GM12878 (cell line): Measurements from ENCODE around the gene FXN. TPM values are rescaled to one million over a fixed set of nuclear protein-coding genes. Genes with fewer than 3 reads are reported as not detected.

Source experiments
- ATAC-seq: fragments of 200-7000 bp; cut with Tn5 transposase; 3 replicates; pipeline ENCODE4 v1.9.1; 2020; ENCODE audit warnings: mild to moderate bottlenecking, moderate library complexity
- BruUV-seq: library from RNA; stranded (reverse); fragments of 400-500 nt; replicated peaks from 2 replicates; lab custom pipeline; 2021; lab: Mats Ljungman, UMichigan
- CTCF ChIA-PET: fragments of 300-600 bp; sonication (Branson Sonifier 250); formaldehyde crosslinking; extraction: SDS; loops from one replicate; lab custom pipeline; 2021; ENCODE audit warnings: inconsistent platforms; lab: Yijun Ruan, JAX
- POLR2A ChIA-PET: fragments of 350-600 bp; formaldehyde crosslinking; extraction: SDS; loops from one replicate; lab custom pipeline; 2021; ENCODE audit warnings: inconsistent platforms; lab: Charles Lee
- RAD21 ChIA-PET: fragments of 300-600 bp; sonication (Branson Sonifier 250); formaldehyde crosslinking; loops from one replicate; lab custom pipeline; 2023; ENCODE audit warnings: antibody characterized with exemption; ENCODE audit not compliant: unreplicated experiment; lab: Charles Lee
- SMC1A ChIA-PET: fragments of 300-600 bp; sonication (Branson Sonifier 250); formaldehyde crosslinking; loops from one replicate; lab custom pipeline; 2023; ENCODE audit not compliant: unreplicated experiment, uncharacterized antibody; lab: Charles Lee
- DNase-seq: peaks from one replicate; pipeline ENCODE4 v3.0.0-alpha.2; 2011; ENCODE audit warnings: low read depth, low spot score
- FAIRE-seq: peaks from 3 replicates; lab custom pipeline; 2011; peaks lifted over from hg19 to GRCh38; lab: Jason Lieb, UNC
- H2AFZ ChIP-seq: 2 replicates; pipeline ENCODE4 v1.6.0; 2011; ENCODE audit warnings: low read depth, low read length, control low read depth; ENCODE audit not compliant: control insufficient read depth
- H3K27ac ChIP-seq: 2 replicates; pipeline ENCODE4 v1.5.1; 2011; ENCODE audit warnings: control low read depth; ENCODE audit not compliant: control insufficient read depth, insufficient read depth
- H3K27me3 ChIP-seq, 2 experiments: replicated peaks in 1 of 2; 2 replicates each; pipeline versions ENCODE4 v1.6.0 to v1.6.1; 2011; ENCODE audit warnings: low read length in 1 of 2; ENCODE audit not compliant: control insufficient read depth in 2 of 2, insufficient read depth in 2 of 2
- H3K36me3 ChIP-seq, 2 experiments: 2 replicates each; pipeline ENCODE4 v1.5.1; 2011; ENCODE audit warnings: low read length in 1 of 2; ENCODE audit not compliant: control insufficient read depth in 2 of 2, insufficient read depth in 2 of 2
- H3K4me1 ChIP-seq: 2 replicates; pipeline ENCODE4 v1.6.1; 2011; ENCODE audit warnings: mild to moderate bottlenecking, low read length, moderate library complexity, mixed read lengths; ENCODE audit not compliant: control insufficient read depth, insufficient read depth
- H3K4me2 ChIP-seq: 2 replicates; pipeline ENCODE4 v1.6.0; 2011; ENCODE audit warnings: control low read depth; ENCODE audit not compliant: control insufficient read depth, insufficient read depth
- H3K4me3 ChIP-seq: fragments of 200-600 bp; sonication (generic); 2 replicates; pipeline ENCODE4 v1.5.1; 2016
- H3K79me2 ChIP-seq: 2 replicates; pipeline ENCODE4 v1.6.0; 2011; ENCODE audit warnings: low read length; ENCODE audit not compliant: control insufficient read depth, insufficient read depth
- H3K9ac ChIP-seq: 2 replicates; pipeline ENCODE4 v1.8.0; 2011; ENCODE audit warnings: low read length, control low read depth, mixed read lengths; ENCODE audit not compliant: control insufficient read depth, insufficient read depth
- H3K9me3 ChIP-seq: replicated peaks from 3 replicates; pipeline ENCODE4 v1.5.1; 2011; ENCODE audit warnings: mild to moderate bottlenecking, low read length; ENCODE audit not compliant: control insufficient read depth, insufficient read depth
- H4K20me1 ChIP-seq: 2 replicates; pipeline ENCODE4 v1.6.0; 2011; ENCODE audit not compliant: control insufficient read depth, insufficient read depth
- CTCF ChIP-seq, 3 experiments: IDR thresholded peaks in 2 of 3; conservative IDR thresholded peaks in 1 of 3; 2 replicates each; pipeline ENCODE4 v1.5.1; 2011; ENCODE audit warnings: low read depth in 3 of 3, low read length in 3 of 3, mild to moderate bottlenecking in 3 of 3, control low read depth in 2 of 3, moderate library complexity in 2 of 3, inconsistent platforms in 1 of 3, mixed read lengths in 1 of 3; ENCODE audit not compliant: control insufficient read depth in 2 of 3, insufficient read depth in 1 of 3; ENCODE audit errors: extremely low read depth in 1 of 3
- MLLT1 ChIP-seq: fragments of 450-650 bp; IDR thresholded peaks from 2 replicates; pipeline ENCODE4 v1.6.1; 2016; ENCODE audit warnings: mild to moderate bottlenecking
- MXI1 ChIP-seq: fragments of 150-350 bp; IDR thresholded peaks from 2 replicates; pipeline ENCODE4 v1.6.1; 2011; ENCODE audit warnings: low read depth, mild to moderate bottlenecking, inconsistent platforms, low read length, improper control_type of control experiment
- NFXL1 ChIP-seq: fragments of 450-650 bp; IDR thresholded peaks from 2 replicates; pipeline ENCODE4 v1.6.1; 2017; ENCODE audit warnings: antibody characterized with exemption, mild to moderate bottlenecking, borderline replicate concordance
- NFYB ChIP-seq: IDR thresholded peaks from 2 replicates; pipeline ENCODE4 v1.6.1; 2011; ENCODE audit warnings: low read depth, mild to moderate bottlenecking, low read length, improper control_type of control experiment, moderate library complexity; ENCODE audit not compliant: insufficient read depth
- TCF3 ChIP-seq: IDR thresholded peaks from 2 replicates; pipeline ENCODE4 v1.6.1; 2012; ENCODE audit warnings: low read depth, mild to moderate bottlenecking, low read length, borderline replicate concordance; ENCODE audit not compliant: insufficient read depth
- ZBTB4 ChIP-seq: fragments of 450-650 bp; formaldehyde crosslinking; IDR thresholded peaks from 2 replicates; pipeline ENCODE4 v1.4.0; 2022; ENCODE audit warnings: mild to moderate bottlenecking, moderate library complexity
- WGBS: methylation state at CpG from one replicate; pipeline ENCODE4 v1.1.6; 2016; ENCODE audit warnings: low lambda C conversion rate; ENCODE audit not compliant: insufficient replicate concordance, insufficient coverage; ENCODE audit errors: missing lambda C conversion rate; 5-methylcytosine and 5-hydroxymethylcytosine counted together
- in situ Hi-C: fragments of 300-500 bp; cut with MboI; formaldehyde crosslinking; loops from 9 replicates; pipeline ENCODE4 v1.14.3; 2018; ENCODE audit warnings: mixed read lengths
- intact Hi-C: fragments of 100-400 bp; cut with micrococcal nuclease; formaldehyde crosslinking; loops from one replicate; pipeline ENCODE4 v1.14.2; 2022; ENCODE audit not compliant: unreplicated experiment
- polyA plus RNA-seq, 11 experiments: library from polyadenylated mRNA; depleted of rRNA in 4 of 11; unstranded in 6 of 11; stranded (reverse) in 5 of 11; fragments of >200 nt; fragmentation: Nextera tagmentation in 4 of 11; fragmentation: Illumina TruSeq in 1 of 11; extraction: Ambion mirVana in 4 of 11; extraction: Trizol in 1 of 11; gene quantifications; 1 replicate in 1 of 11; 2 replicates in 10 of 11; pipeline versions ENCODE4 v1.2.1 to v1.2.3, GENCODE V29; 2011 to 2016; ENCODE audit warnings: inconsistent platforms in 2 of 11, missing spikeins in 2 of 11, low read depth in 1 of 11
- total RNA-seq, 4 experiments: library from RNA; depleted of rRNA in 3 of 4; stranded (reverse); fragments of >200 nt in 3 of 4; fragmentation: Illumina TruSeq in 1 of 4; extraction: Trizol in 1 of 4; gene quantifications; 2 replicates each; pipeline versions ENCODE4 v1.2.1 to v1.2.3, GENCODE V29; 2013 to 2021

FXN gene
- total and polyA plus RNA-seq, 10 of the 15 experiments (the other 5 are each of a cell fraction or from before 2014, with no cell fraction given) = 7.3 to 78.0 (median 23.2) TPM

GRCh38 chr9:69071059-69071458, 35.5 kb downstream of the FXN start (continued):
- no peak for TF ChIP-seq CTCF (IDR thresholded peaks at IDR 0.05 in 2 of 3, conservative IDR thresholded peaks at IDR 0.05 in 1 of 3; ENCODE audit: control insufficient read depth in 2 of 3, extremely low read depth in 1 of 3, insufficient read depth in 1 of 3, low read depth in 3 of 3, low read length in 3 of 3)
- no peak for TF ChIP-seq ZBTB4 (CRISPR knock-in tag)
- no peak for TF ChIP-seq NFXL1

GRCh38 chr9:69073103-69073502, 37.6 kb downstream of the FXN start:
- no peak for FAIRE-seq
- 84% methylated on average over 4 of the region's 4 CpGs for WGBS
- in situ Hi-C loops = loop anchor here (25.0 kb wide), 1 partner anchor 864 kb away; no protein-coding TSS in a partner anchor

More at GRCh38 chr9:69073103-69073502, 37.6 kb downstream of the FXN start:
- no peak overlapping the region for H3K4me3 ChIP-seq
- RAD21 ChIA-PET = no interaction called here
- H3K9ac ChIP-seq = no peak overlapping the region
- no peak for ATAC-seq
- H3K27me3 ChIP-seq = no peaks in the 10 kb centered on the region
- no peak overlapping the region for H3K4me2 ChIP-seq
- no peak for DNase-seq
- POLR2A ChIA-PET = no interaction called here
- H2AFZ ChIP-seq = no peak overlapping the region
- no peak for TF ChIP-seq NFYB
- no peak for TF ChIP-seq MLLT1
- no peak for TF ChIP-seq MXI1
- no peak for TF ChIP-seq TCF3
- BruUV-seq = no TSS peak
- no peak overlapping the region for H3K27ac ChIP-seq
- H4K20me1 ChIP-seq = no peaks in the 10 kb centered on the region
- peaks cover 2 to 4% of the 10 kb centered on the region in 2 experiments; a peak in 3 of 4 replicates for H3K36me3 ChIP-seq
- SMC1A ChIA-PET = interaction anchor here (2.7 kb wide), 1 partner anchor 12 kb away, joined by 15 read pairs; no protein-coding TSS in a partner anchor
- intact Hi-C loops = no loop called here
- H3K4me1 ChIP-seq = no peaks in the 10 kb centered on the region
- H3K9me3 ChIP-seq = no peaks in the 10 kb centered on the region
- CTCF ChIA-PET = interaction anchor here (1.0 to 2.5 kb wide), 3 partner anchors 10 to 119 kb away, joined by 4 to 11 read pairs (median 5); no protein-coding TSS in a partner anchor
- H3K79me2 ChIP-seq = no peaks in the 10 kb centered on the region
